IPS-15b (cell line): ENCODE results near the gene GJC2.
"Not testable (repeated sequence)": the region's sequence is repeated elsewhere in the genome, so short reads cannot be mapped to it uniquely, and the experiment has no call there.

Experiments
- H3K27me3 ChIP-seq: one replicate; pipeline ENCODE4 v1.6.1; 2013; ENCODE audit warnings: low read length; ENCODE audit not compliant: control insufficient read depth, insufficient read depth
- H3K36me3 ChIP-seq: one replicate; pipeline ENCODE4 v1.6.1; 2013; ENCODE audit warnings: low read length; ENCODE audit not compliant: control insufficient read depth, insufficient read depth
- H3K4me1 ChIP-seq: one replicate; pipeline ENCODE4 v1.6.1; 2013; ENCODE audit warnings: mild to moderate bottlenecking, low read length; ENCODE audit not compliant: control insufficient read depth, insufficient read depth
- H3K4me3 ChIP-seq: one replicate; pipeline ENCODE4 v1.5.1; 2013; ENCODE audit warnings: low read depth, low read length
- H3K9ac ChIP-seq: one replicate; pipeline ENCODE4 v1.6.1; 2013; ENCODE audit warnings: low read depth, mild to moderate bottlenecking, low read length
- H3K9me3 ChIP-seq: one replicate; pipeline ENCODE4 v1.6.1; 2013; ENCODE audit warnings: mild to moderate bottlenecking, low read length; ENCODE audit not compliant: control insufficient read depth, insufficient read depth

The GJC2 gene

GRCh38 chr1:228182296-228183030 is 32.7 kb downstream of the GJC2 start:
- Histone ChIP-seq H3K27me3 (no peaks in the 10 kb centered on the region), H3K9me3 (no peaks in the 10 kb centered on the region), H3K9ac (no peak overlapping the region), H3K4me1 (no peaks in the 10 kb centered on the region), H3K36me3 (no peaks in the 10 kb centered on the region), H3K4me3 (no peak overlapping the region)

GRCh38 chr1:228184152-228184551 is 34.4 kb downstream of the GJC2 start:
- Histone ChIP-seq H3K9ac (no peak overlapping the region), H3K36me3 (no peaks in the 10 kb centered on the region), H3K4me1 (no peaks in the 10 kb centered on the region), H3K4me3 (no peak overlapping the region), H3K9me3 (no peaks in the 10 kb centered on the region), H3K27me3 (no peaks in the 10 kb centered on the region)

- no peak overlapping the region for H3K9ac ChIP-seq
Observed at GRCh38 chr1:228185641-228185965, 35.9 kb downstream of the GJC2 start.

GRCh38 chr1:228188249-228188648 is 38.5 kb downstream of the GJC2 start:
- not testable (repeated sequence) for H3K4me1 ChIP-seq, H3K36me3 ChIP-seq, H3K27me3 ChIP-seq, H3K9me3 ChIP-seq, H3K9ac ChIP-seq, H3K4me3 ChIP-seq

More at GRCh38 chr1:228185641-228185965, 35.9 kb downstream of the GJC2 start:
- no peaks in the 10 kb centered on the region for H3K9me3 ChIP-seq
- no peaks in the 10 kb centered on the region for H3K4me1 ChIP-seq
- no peaks in the 10 kb centered on the region for H3K27me3 ChIP-seq
- H3K36me3 ChIP-seq, result no peaks in the 10 kb centered on the region
- H3K4me3 ChIP-seq, result no peak overlapping the region

GRCh38 chr1:228190182-228190581 is 40.5 kb downstream of the GJC2 start:
- no peak overlapping the region for H3K4me3 ChIP-seq
- no peaks in the 10 kb centered on the region for H3K4me1 ChIP-seq
- no peaks in the 10 kb centered on the region for H3K27me3 ChIP-seq
- H3K9me3 ChIP-seq, result no peaks in the 10 kb centered on the region
- H3K9ac ChIP-seq, result no peak overlapping the region
- no peaks in the 10 kb centered on the region for H3K36me3 ChIP-seq

GRCh38 chr1:228190778-228191177 is 41.0 kb downstream of the GJC2 start:
- Histone ChIP-seq H3K4me1 (no peaks in the 10 kb centered on the region), H3K9ac (no peak overlapping the region), H3K27me3 (no peaks in the 10 kb centered on the region), H3K4me3 (no peak overlapping the region), H3K9me3 (no peaks in the 10 kb centered on the region), H3K36me3 (no peaks in the 10 kb centered on the region)

- Histone ChIP-seq H3K9ac (no peak overlapping the region), H3K4me1 (no peaks in the 10 kb centered on the region), H3K36me3 (no peaks in the 10 kb centered on the region), H3K9me3 (no peaks in the 10 kb centered on the region), H3K27me3 (no peaks in the 10 kb centered on the region), H3K4me3 (no peak overlapping the region)
Observed at GRCh38 chr1:228194436-228194835, 44.7 kb downstream of the GJC2 start.

GRCh38 chr1:228194921-228195812 is 45.4 kb downstream of the GJC2 start:
- H3K4me3 ChIP-seq, result no peak overlapping the region
- H3K4me1 ChIP-seq, result no peaks in the 10 kb centered on the region
- H3K9me3 ChIP-seq, result no peaks in the 10 kb centered on the region
- no peak overlapping the region for H3K9ac ChIP-seq
- H3K36me3 ChIP-seq, result no peaks in the 10 kb centered on the region
- no peaks in the 10 kb centered on the region for H3K27me3 ChIP-seq

- no peaks in the 10 kb centered on the region for H3K27me3 ChIP-seq
- H3K9ac ChIP-seq, result no peak overlapping the region
- no peaks in the 10 kb centered on the region for H3K9me3 ChIP-seq
- H3K36me3 ChIP-seq, result no peaks in the 10 kb centered on the region
- H3K4me3 ChIP-seq, result no peak overlapping the region
- no peaks in the 10 kb centered on the region for H3K4me1 ChIP-seq
Observed at GRCh38 chr1:228197555-228198147, 47.9 kb downstream of the GJC2 start.

- no peak overlapping the region for H3K9ac ChIP-seq
- H3K4me1 ChIP-seq, result no peaks in the 10 kb centered on the region
- H3K9me3 ChIP-seq, result no peaks in the 10 kb centered on the region
- no peaks in the 10 kb centered on the region for H3K27me3 ChIP-seq
- H3K36me3 ChIP-seq, result no peaks in the 10 kb centered on the region
- H3K4me3 ChIP-seq, result no peak overlapping the region
Observed at GRCh38 chr1:228198977-228199590, 49.4 kb downstream of the GJC2 start.

GRCh38 chr1:228204958-228205357 is 55.2 kb downstream of the GJC2 start:
- H3K4me3 ChIP-seq, result no peak overlapping the region
- H3K9ac ChIP-seq, result no peak overlapping the region
- no peaks in the 10 kb centered on the region for H3K36me3 ChIP-seq
- H3K9me3 ChIP-seq, result no peaks in the 10 kb centered on the region
- H3K27me3 ChIP-seq, result no peaks in the 10 kb centered on the region
- no peaks in the 10 kb centered on the region for H3K4me1 ChIP-seq
